Esophagus squamous epithelium (tissue), 5 donors: Measurements from ENCODE around the gene ZNF808. TPM values are rescaled to one million over a fixed set of nuclear protein-coding genes. Genes with fewer than 3 reads are reported as not detected.
"Not testable (repeated sequence)": the region's sequence is repeated elsewhere in the genome, so short reads cannot be mapped to it uniquely, and the experiment has no call there.

Experiments used
- DNase-seq: peaks from one replicate; lab custom pipeline; 2025; lab: John Stamatoyannopoulos, UW
- H3K27ac ChIP-seq, 4 donors: fragments of 200-600 bp; sonication (generic); one replicate each; pipeline ENCODE4 v1.5.1; 2016 to 2019; ENCODE audit warnings: mild to moderate bottlenecking in 1 of 4
- H3K27me3 ChIP-seq, 4 donors: fragments of 200-600 bp; sonication (generic); 1 replicate in 3 of 4; 2 replicates in 1 of 4; pipeline versions ENCODE4 v1.5.1 to v1.6.0; 2017 to 2021; ENCODE audit warnings: antibody characterized with exemption in 1 of 4
- H3K36me3 ChIP-seq, 3 donors: fragments of 200-600 bp; sonication (generic); one replicate each; pipeline ENCODE4 v1.5.1; 2016 to 2019
- H3K4me1 ChIP-seq, 3 donors: fragments of 200-600 bp; sonication (generic); one replicate each; pipeline ENCODE4 v1.5.1; 2017 to 2019
- H3K4me3 ChIP-seq, 4 donors: fragments of 200-600 bp; sonication (generic); 1 replicate in 3 of 4; 2 replicates in 1 of 4; pipeline ENCODE4 v1.5.1; 2016 to 2019; ENCODE audit warnings: mild to moderate bottlenecking in 2 of 4, moderate library complexity in 1 of 4
- H3K9me3 ChIP-seq, 3 donors: fragments of 200-600 bp; sonication (generic); one replicate each; pipeline ENCODE4 v1.5.1; 2016 to 2019
- CTCF ChIP-seq, 6 experiments: fragments of 450-650 bp in 4 of 6; fragments of 200-600 bp in 2 of 6; sonication (generic) in 2 of 6; IDR thresholded peaks; one replicate each; pipeline ENCODE4 v1.5.1; 2016 to 2019; ENCODE audit warnings: antibody characterized with exemption in 6 of 6, mild to moderate bottlenecking in 4 of 6, moderate library complexity in 4 of 6
- POLR2A ChIP-seq, 4 donors: fragments of 450-650 bp; IDR thresholded peaks; one replicate each; pipeline ENCODE4 v1.6.1; 2017; ENCODE audit warnings: antibody characterized with exemption in 4 of 4, mild to moderate bottlenecking in 4 of 4, moderate library complexity in 3 of 4
- WGBS, 2 donors: methylation state at CpG; one replicate each; pipeline ENCODE4 v1.1.5; 2018; 5-methylcytosine and 5-hydroxymethylcytosine counted together
- intact Hi-C: fragments of 100-400 bp; cut with DNase I; formaldehyde crosslinking; loops from one replicate; pipeline ENCODE4 v1.15.0; 2022
- total RNA-seq, 4 donors: library from RNA; depleted of rRNA; stranded (reverse); fragments of >200 nt; gene quantifications; one replicate each; pipeline ENCODE4 v1.1.0, GENCODE V29; 2016
- donor health status: DM: yes; HTN: yes; CAD: no.

Gene ZNF808
- total RNA-seq, 4 donors from 2014 or later = 6.7 to 17.0 (median 7.6) TPM

GRCh38 chr19:52584736-52585440 lies 57.4 kb downstream of the ZNF808 start:
- H3K27me3 ChIP-seq = no peaks in the 10 kb centered on the region
- peaks cover 6 to 87% (median 44%) of the 10 kb centered on the region in 3 donors for H3K9me3 ChIP-seq
- peaks cover 0 to 91% (median 9%) of the 10 kb centered on the region in 3 donors for H3K36me3 ChIP-seq
- peak overlapping the region in 1 of 4 donors; percentile 13 for H3K27ac ChIP-seq
- H3K4me3 ChIP-seq = peak overlapping the region in 1 of 4 donors; percentile 22
- no peak for DNase-seq
- WGBS, 2 donors = 61 to 72% methylated on average over 18 to 39 of the region's 39 CpGs
- intact Hi-C loops = no loop called here
- no peaks in the 10 kb centered on the region for H3K4me1 ChIP-seq
- TF ChIP-seq POLR2A (IDR thresholded peaks at IDR 0.05) (no peak), CTCF (IDR thresholded peaks at IDR 0.05) (no peak)

- Histone ChIP-seq H3K27ac (no peak overlapping the region), H3K27me3 (no peaks in the 10 kb centered on the region), H3K9me3 (peaks cover 6 to 81% (median 40%) of the 10 kb centered on the region in 3 donors), H3K4me1 (no peaks in the 10 kb centered on the region), H3K36me3 (peaks cover 0 to 91% (median 7%) of the 10 kb centered on the region in 3 donors), H3K4me3 (no peak overlapping the region)
- intact Hi-C loops = no loop called here
- WGBS, 2 donors = 93% methylated on average over 6 of the region's 6 CpGs
- TF ChIP-seq POLR2A (IDR thresholded peaks at IDR 0.05) (no peak), CTCF (IDR thresholded peaks at IDR 0.05) (no peak)
- DNase-seq = no peak
Observed at GRCh38 chr19:52585604-52586003, 58.1 kb downstream of the ZNF808 start.

GRCh38 chr19:52590728-52591127 lies 63.3 kb downstream of the ZNF808 start:
- no peak for TF ChIP-seq CTCF (IDR thresholded peaks at IDR 0.05)
- TF ChIP-seq POLR2A (IDR thresholded peaks at IDR 0.05) = no peak
- no peaks in the 10 kb centered on the region for H3K4me1 ChIP-seq
- DNase-seq = no peak
- H3K27ac ChIP-seq = no peak overlapping the region
- intact Hi-C loops = no loop called here
- peaks cover 0 to 75% (median 0%) of the 10 kb centered on the region in 3 donors for H3K36me3 ChIP-seq
- no peaks in the 10 kb centered on the region for H3K27me3 ChIP-seq
- H3K4me3 ChIP-seq = no peak overlapping the region
- H3K9me3 ChIP-seq = peaks cover 0 to 63% (median 22%) of the 10 kb centered on the region in 3 donors
- WGBS, 2 donors = 91 to 93% methylated on average over 5 of the region's 5 CpGs

GRCh38 chr19:52592301-52592700 lies 64.8 kb downstream of the ZNF808 start:
- Histone ChIP-seq H3K36me3 (peaks cover 0 to 72% (median 0%) of the 10 kb centered on the region in 3 donors), H3K27me3 (no peaks in the 10 kb centered on the region), H3K4me3 (no peak overlapping the region), H3K9me3 (peaks cover 0 to 62% (median 14%) of the 10 kb centered on the region in 3 donors), H3K27ac (no peak overlapping the region), H3K4me1 (no peaks in the 10 kb centered on the region)
- DNase-seq = no peak
- 67 to 83% methylated on average over 3 of the region's 3 CpGs for WGBS, 2 donors
- TF ChIP-seq POLR2A (IDR thresholded peaks at IDR 0.05) (no peak), CTCF (IDR thresholded peaks at IDR 0.05) (no peak)
- intact Hi-C loops = no loop called here

- H3K27me3 ChIP-seq, H3K27ac ChIP-seq, DNase-seq, H3K4me3 ChIP-seq, H3K4me1 ChIP-seq, intact Hi-C loops: not testable (repeated sequence)
- H3K36me3 ChIP-seq = peaks cover 0 to 68% (median 0%) of the 10 kb centered on the region in 3 donors
- WGBS, 2 donors = no CpG with 5 or more reads among the region's 25 CpGs
- H3K9me3 ChIP-seq = peaks cover 0 to 62% (median 18%) of the 10 kb centered on the region in 3 donors
Observed at GRCh38 chr19:52593441-52593840, 66.0 kb downstream of the ZNF808 start.
